Activated T-cell treated with anti-CD3 and anti-CD28 coated beads for 24 hours (primary cell): ENCODE measurements around the gene KLHL2.

Experiments
- DNase-seq: peaks from one replicate; pipeline ENCODE4 v3.0.0-alpha.2; 2020; ENCODE audit warnings: low read depth

KLHL2 gene

GRCh38 chr4:165369522-165369921 is 162.2 kb downstream of the KLHL2 start:
- no peak for DNase-seq

- DNase-seq: no peak
Measured at GRCh38 chr4:165370530-165370929, 163.2 kb downstream of the KLHL2 start.
